ENCODE data around the gene SPACA5B. TPM values are rescaled to one million over a fixed set of nuclear protein-coding genes. Genes with fewer than 3 reads are reported as not detected.

The SPACA5B gene
- total RNA-seq, 1 donor from 2014 or later: not detected

Other genes with a start within 250 kb of the SPACA5B start
- 3.0 TPM in 2 replicates for gene ZNF182, start 126.6 kb upstream of the SPACA5B start, total RNA-seq
- not detected in 2 replicates for gene SPACA5, start 123.6 kb upstream of the SPACA5B start, total RNA-seq
- gene ZNF630, start 59.0 kb upstream of the SPACA5B start, total RNA-seq: 1.5 and 2.2 TPM in 2 replicates
- gene SSX5, start 66.2 kb downstream of the SPACA5B start, total RNA-seq: not detected in 2 replicates
- not detected in 2 replicates for gene SSX1, start 124.8 kb downstream of the SPACA5B start, total RNA-seq
- gene SSX3, start 226.1 kb downstream of the SPACA5B start, total RNA-seq: not detected in 2 replicates